WTC11 (cell line): ENCODE measurements around the gene CHID1. TPM values are rescaled to one million over a fixed set of nuclear protein-coding genes. Genes with fewer than 3 reads are reported as not detected.

Experiments
- ATAC-seq: fragments of 200-7000 bp; cut with Tn5 transposase; 2 replicates; pipeline ENCODE4 v1.10.0; 2021; ENCODE audit warnings: mild to moderate bottlenecking, moderate library complexity
- CTCF ChIA-PET: fragments of 300-600 bp; sonication (Branson Sonifier 250); formaldehyde crosslinking; loops from one replicate; lab custom pipeline; 2021; ENCODE audit warnings: antibody characterized with exemption; lab: Charles Lee
- POLR2A ChIA-PET: fragments of 350-600 bp; sonication (Branson Sonifier 250); formaldehyde crosslinking; loops from one replicate; lab custom pipeline; 2021; ENCODE audit warnings: antibody characterized with exemption; lab: Charles Lee
- DNase-seq: peaks from one replicate; pipeline ENCODE4 v3.0.0; 2021; ENCODE audit warnings: low spot score
- H3K27ac Mint-ChIP-seq: 2 replicates; pipeline ENCODE4 v1.8.0; 2021; ENCODE audit warnings: mixed read lengths
- H3K27me3 Mint-ChIP-seq: 2 replicates; pipeline ENCODE4 v1.8.0; 2021; ENCODE audit warnings: low read depth, mild to moderate bottlenecking, moderate library complexity, mixed read lengths
- H3K36me3 Mint-ChIP-seq: 2 replicates; pipeline ENCODE4 v1.8.0; 2021; ENCODE audit warnings: mixed read lengths
- H3K4me1 Mint-ChIP-seq: 2 replicates; pipeline ENCODE4 v1.8.0; 2022; ENCODE audit warnings: mixed read lengths
- H3K4me3 Mint-ChIP-seq: 2 replicates; pipeline ENCODE4 v1.8.0; 2021; ENCODE audit warnings: mild to moderate bottlenecking, moderate library complexity, mixed read lengths
- H3K9me3 Mint-ChIP-seq: 2 replicates; pipeline ENCODE4 v1.8.0; 2021; ENCODE audit warnings: mixed read lengths
- AFF4 ChIP-seq: sonication (generic); formaldehyde crosslinking; IDR thresholded peaks from 2 replicates; pipeline ENCODE4 v1.8.1; 2023; ENCODE audit warnings: mild to moderate bottlenecking, missing genetic modification reagents, borderline replicate concordance
- CREB1 ChIP-seq: sonication (generic); formaldehyde crosslinking; IDR thresholded peaks from 2 replicates; pipeline ENCODE4 v1.8.0; 2023; ENCODE audit warnings: mild to moderate bottlenecking, missing genetic modification reagents
- ESRRA ChIP-seq: sonication (generic); formaldehyde crosslinking; IDR thresholded peaks from 2 replicates; pipeline ENCODE4 v1.8.1; 2022; ENCODE audit warnings: mild to moderate bottlenecking, missing genetic modification reagents, borderline replicate concordance
- FOXJ3 ChIP-seq: sonication (generic); formaldehyde crosslinking; IDR thresholded peaks from 2 replicates; pipeline ENCODE4 v1.9.0; 2021; ENCODE audit warnings: missing genetic modification reagents, mild to moderate bottlenecking, borderline replicate concordance
- FOXK1 ChIP-seq: sonication (generic); formaldehyde crosslinking; IDR thresholded peaks from 2 replicates; pipeline ENCODE4 v1.8.0; 2022; ENCODE audit warnings: mild to moderate bottlenecking, moderate library complexity, missing genetic modification reagents
- GABPB1 ChIP-seq: sonication (generic); formaldehyde crosslinking; IDR thresholded peaks from 2 replicates; pipeline ENCODE4 v1.8.1; 2023; ENCODE audit warnings: mild to moderate bottlenecking, missing genetic modification reagents
- HMGXB4 ChIP-seq: sonication (generic); formaldehyde crosslinking; IDR thresholded peaks from 2 replicates; pipeline ENCODE4 v1.8.1; 2023; ENCODE audit warnings: mild to moderate bottlenecking, moderate library complexity, missing genetic modification reagents
- IRF2 ChIP-seq: sonication (generic); formaldehyde crosslinking; IDR thresholded peaks from 2 replicates; pipeline ENCODE4 v1.8.0; 2022; ENCODE audit warnings: low read depth, missing genetic modification reagents, borderline replicate concordance
- KAT7 ChIP-seq: sonication (generic); formaldehyde crosslinking; IDR thresholded peaks from 2 replicates; pipeline ENCODE4 v1.8.1; 2023; ENCODE audit warnings: missing genetic modification reagents, mild to moderate bottlenecking, borderline replicate concordance
- MXD4 ChIP-seq: fragments of 250-450 bp; sonication (Bioruptor Pico); IDR thresholded peaks from 2 replicates; pipeline ENCODE4 v1.8.0; 2021; ENCODE audit warnings: mild to moderate bottlenecking, moderate library complexity, borderline replicate concordance
- NR1H2 ChIP-seq: sonication (generic); formaldehyde crosslinking; IDR thresholded peaks from 2 replicates; pipeline ENCODE4 v1.9.0; 2021; ENCODE audit warnings: mild to moderate bottlenecking, moderate library complexity, missing genetic modification reagents
- ZNF219 ChIP-seq: sonication (generic); formaldehyde crosslinking; IDR thresholded peaks from 2 replicates; pipeline ENCODE4 v1.8.0; 2023; ENCODE audit warnings: missing genetic modification reagents, mild to moderate bottlenecking, borderline replicate concordance
- ZNF317 ChIP-seq: sonication (generic); formaldehyde crosslinking; IDR thresholded peaks from 2 replicates; pipeline ENCODE4 v1.8.1; 2023; ENCODE audit warnings: low read depth, mild to moderate bottlenecking, moderate library complexity, missing genetic modification reagents, borderline replicate concordance
- ZNF416 ChIP-seq: fragments of 250-450 bp; sonication (Bioruptor Pico); IDR thresholded peaks from 2 replicates; pipeline ENCODE4 v1.9.0; 2021; ENCODE audit warnings: mild to moderate bottlenecking, inconsistent platforms
- total RNA-seq: library from RNA; stranded (reverse); gene quantifications from 3 replicates; pipeline ENCODE4 v1.2.3, GENCODE V29; 2021
- TF ChIP-seq, protein P1 (sequence below): sonication (generic); formaldehyde crosslinking; IDR thresholded peaks from 2 replicates; pipeline ENCODE4 v1.8.1; 2022; ENCODE audit warnings: mild to moderate bottlenecking, missing genetic modification reagents, moderate library complexity, borderline replicate concordance
- TF ChIP-seq, protein P2 (sequence below): sonication (generic); formaldehyde crosslinking; conservative IDR thresholded peaks from 2 replicates; pipeline ENCODE4 v1.8.1; 2023; ENCODE audit warnings: mild to moderate bottlenecking, low read depth, missing genetic modification reagents, moderate library complexity
- TF ChIP-seq, protein P3 (sequence below): sonication (generic); formaldehyde crosslinking; IDR thresholded peaks from 2 replicates; pipeline ENCODE4 v1.8.1; 2022; ENCODE audit warnings: low read depth, mild to moderate bottlenecking, moderate library complexity, missing genetic modification reagents, borderline replicate concordance
- TF ChIP-seq, protein P4 (sequence below): sonication (generic); formaldehyde crosslinking; IDR thresholded peaks from 2 replicates; pipeline ENCODE4 v1.8.0; 2022; ENCODE audit warnings: mild to moderate bottlenecking, missing genetic modification reagents
- TF ChIP-seq, protein P5 (sequence below): sonication (generic); formaldehyde crosslinking; IDR thresholded peaks from 2 replicates; pipeline ENCODE4 v1.8.0; 2022; ENCODE audit warnings: missing genetic modification reagents

CHID1 gene
- total RNA-seq, 1 experiment from 2014 or later: 92.8 TPM

DNA sequence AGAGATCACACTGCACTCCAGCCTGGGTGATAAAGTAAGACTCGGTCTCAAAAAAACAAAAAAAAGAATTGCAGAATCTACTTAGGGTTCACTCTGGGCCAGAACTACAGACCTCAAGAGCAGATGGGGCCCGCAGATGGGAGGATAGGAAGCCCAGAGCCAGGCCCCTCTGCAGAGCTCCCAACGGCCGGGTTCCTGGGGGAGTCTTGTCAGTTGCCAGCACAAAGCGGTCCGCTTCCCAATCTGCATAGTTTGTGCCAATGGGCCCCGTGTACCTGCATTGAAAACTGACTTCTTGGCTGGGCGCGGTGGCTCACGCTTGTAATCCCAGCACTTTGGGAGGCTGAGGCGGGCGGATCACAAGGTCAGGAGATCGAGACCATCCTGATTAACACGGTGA, 1.7 kb upstream of the CHID1 start:
- CTCF ChIA-PET: interaction anchor here (0.8 to 3.5 kb wide), 7 partner anchors 10 to 142 kb away, joined by 3 to 25 read pairs (median 7); partner anchors contain the start of gene AP2A2
- POLR2A ChIA-PET: interaction anchor here (1.2 kb wide), 1 partner anchor 13 kb away, joined by 3 read pairs; no protein-coding TSS in a partner anchor
- DNase-seq (no peak), ATAC-seq (no peak)
- TF ChIP-seq ZNF317 (no peak), GABPB1 (CRISPR knock-in tag) (no peak), FOXJ3 (no peak), ZNF416 (CRISPR knock-in tag) (no peak), HMGXB4 (no peak), KAT7 (CRISPR knock-in tag) (no peak), FOXK1 (CRISPR knock-in tag) (no peak)
- TF ChIP-seq, protein P1, sequence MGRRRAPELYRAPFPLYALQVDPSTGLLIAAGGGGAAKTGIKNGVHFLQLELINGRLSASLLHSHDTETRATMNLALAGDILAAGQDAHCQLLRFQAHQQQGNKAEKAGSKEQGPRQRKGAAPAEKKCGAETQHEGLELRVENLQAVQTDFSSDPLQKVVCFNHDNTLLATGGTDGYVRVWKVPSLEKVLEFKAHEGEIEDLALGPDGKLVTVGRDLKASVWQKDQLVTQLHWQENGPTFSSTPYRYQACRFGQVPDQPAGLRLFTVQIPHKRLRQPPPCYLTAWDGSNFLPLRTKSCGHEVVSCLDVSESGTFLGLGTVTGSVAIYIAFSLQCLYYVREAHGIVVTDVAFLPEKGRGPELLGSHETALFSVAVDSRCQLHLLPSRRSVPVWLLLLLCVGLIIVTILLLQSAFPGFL: no peak
- TF ChIP-seq, protein P2, sequence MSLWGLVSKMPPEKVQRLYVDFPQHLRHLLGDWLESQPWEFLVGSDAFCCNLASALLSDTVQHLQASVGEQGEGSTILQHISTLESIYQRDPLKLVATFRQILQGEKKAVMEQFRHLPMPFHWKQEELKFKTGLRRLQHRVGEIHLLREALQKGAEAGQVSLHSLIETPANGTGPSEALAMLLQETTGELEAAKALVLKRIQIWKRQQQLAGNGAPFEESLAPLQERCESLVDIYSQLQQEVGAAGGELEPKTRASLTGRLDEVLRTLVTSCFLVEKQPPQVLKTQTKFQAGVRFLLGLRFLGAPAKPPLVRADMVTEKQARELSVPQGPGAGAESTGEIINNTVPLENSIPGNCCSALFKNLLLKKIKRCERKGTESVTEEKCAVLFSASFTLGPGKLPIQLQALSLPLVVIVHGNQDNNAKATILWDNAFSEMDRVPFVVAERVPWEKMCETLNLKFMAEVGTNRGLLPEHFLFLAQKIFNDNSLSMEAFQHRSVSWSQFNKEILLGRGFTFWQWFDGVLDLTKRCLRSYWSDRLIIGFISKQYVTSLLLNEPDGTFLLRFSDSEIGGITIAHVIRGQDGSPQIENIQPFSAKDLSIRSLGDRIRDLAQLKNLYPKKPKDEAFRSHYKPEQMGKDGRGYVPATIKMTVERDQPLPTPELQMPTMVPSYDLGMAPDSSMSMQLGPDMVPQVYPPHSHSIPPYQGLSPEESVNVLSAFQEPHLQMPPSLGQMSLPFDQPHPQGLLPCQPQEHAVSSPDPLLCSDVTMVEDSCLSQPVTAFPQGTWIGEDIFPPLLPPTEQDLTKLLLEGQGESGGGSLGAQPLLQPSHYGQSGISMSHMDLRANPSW (CRISPR knock-in tag): no peak
- Mint-ChIP-seq H3K4me3 (peak overlapping the region; percentile 81), H3K27me3 (no peaks in the 10 kb centered on the region), H3K9me3 (no peaks in the 10 kb centered on the region), H3K4me1 (peaks cover 12% of the 10 kb centered on the region), H3K36me3 (no peaks in the 10 kb centered on the region), H3K27ac (no peak overlapping the region)

- Mint-ChIP-seq H3K4me3 (peak overlapping the region; percentile 81), H3K36me3 (no peaks in the 10 kb centered on the region), H3K27me3 (no peaks in the 10 kb centered on the region), H3K9me3 (no peaks in the 10 kb centered on the region), H3K27ac (peak overlapping the region; percentile 81), H3K4me1 (peaks cover 12% of the 10 kb centered on the region)
- DNase-seq (no peak), ATAC-seq (no peak)
- CTCF ChIA-PET: interaction anchor here (0.8 to 3.5 kb wide), 8 partner anchors 10 to 143 kb away, joined by 3 to 25 read pairs (median 8); partner anchors contain the start of gene AP2A2
- TF ChIP-seq MXD4 (CRISPR knock-in tag): no peak
- no peak for TF ChIP-seq NR1H2 (CRISPR knock-in tag)
- TF ChIP-seq ESRRA (CRISPR knock-in tag): no peak
- TF ChIP-seq, protein P3, sequence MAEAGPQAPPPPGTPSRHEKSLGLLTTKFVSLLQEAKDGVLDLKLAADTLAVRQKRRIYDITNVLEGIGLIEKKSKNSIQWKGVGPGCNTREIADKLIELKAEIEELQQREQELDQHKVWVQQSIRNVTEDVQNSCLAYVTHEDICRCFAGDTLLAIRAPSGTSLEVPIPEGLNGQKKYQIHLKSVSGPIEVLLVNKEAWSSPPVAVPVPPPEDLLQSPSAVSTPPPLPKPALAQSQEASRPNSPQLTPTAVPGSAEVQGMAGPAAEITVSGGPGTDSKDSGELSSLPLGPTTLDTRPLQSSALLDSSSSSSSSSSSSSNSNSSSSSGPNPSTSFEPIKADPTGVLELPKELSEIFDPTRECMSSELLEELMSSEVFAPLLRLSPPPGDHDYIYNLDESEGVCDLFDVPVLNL (CRISPR knock-in tag): no peak
- TF ChIP-seq, protein P4, sequence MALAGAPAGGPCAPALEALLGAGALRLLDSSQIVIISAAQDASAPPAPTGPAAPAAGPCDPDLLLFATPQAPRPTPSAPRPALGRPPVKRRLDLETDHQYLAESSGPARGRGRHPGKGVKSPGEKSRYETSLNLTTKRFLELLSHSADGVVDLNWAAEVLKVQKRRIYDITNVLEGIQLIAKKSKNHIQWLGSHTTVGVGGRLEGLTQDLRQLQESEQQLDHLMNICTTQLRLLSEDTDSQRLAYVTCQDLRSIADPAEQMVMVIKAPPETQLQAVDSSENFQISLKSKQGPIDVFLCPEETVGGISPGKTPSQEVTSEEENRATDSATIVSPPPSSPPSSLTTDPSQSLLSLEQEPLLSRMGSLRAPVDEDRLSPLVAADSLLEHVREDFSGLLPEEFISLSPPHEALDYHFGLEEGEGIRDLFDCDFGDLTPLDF: no peak
- no peak for TF ChIP-seq CREB1 (CRISPR knock-in tag)
- no peak for TF ChIP-seq ZNF219 (CRISPR knock-in tag)
- no peak for TF ChIP-seq IRF2
- TF ChIP-seq AFF4 (CRISPR knock-in tag): no peak
- TF ChIP-seq, protein P5, sequence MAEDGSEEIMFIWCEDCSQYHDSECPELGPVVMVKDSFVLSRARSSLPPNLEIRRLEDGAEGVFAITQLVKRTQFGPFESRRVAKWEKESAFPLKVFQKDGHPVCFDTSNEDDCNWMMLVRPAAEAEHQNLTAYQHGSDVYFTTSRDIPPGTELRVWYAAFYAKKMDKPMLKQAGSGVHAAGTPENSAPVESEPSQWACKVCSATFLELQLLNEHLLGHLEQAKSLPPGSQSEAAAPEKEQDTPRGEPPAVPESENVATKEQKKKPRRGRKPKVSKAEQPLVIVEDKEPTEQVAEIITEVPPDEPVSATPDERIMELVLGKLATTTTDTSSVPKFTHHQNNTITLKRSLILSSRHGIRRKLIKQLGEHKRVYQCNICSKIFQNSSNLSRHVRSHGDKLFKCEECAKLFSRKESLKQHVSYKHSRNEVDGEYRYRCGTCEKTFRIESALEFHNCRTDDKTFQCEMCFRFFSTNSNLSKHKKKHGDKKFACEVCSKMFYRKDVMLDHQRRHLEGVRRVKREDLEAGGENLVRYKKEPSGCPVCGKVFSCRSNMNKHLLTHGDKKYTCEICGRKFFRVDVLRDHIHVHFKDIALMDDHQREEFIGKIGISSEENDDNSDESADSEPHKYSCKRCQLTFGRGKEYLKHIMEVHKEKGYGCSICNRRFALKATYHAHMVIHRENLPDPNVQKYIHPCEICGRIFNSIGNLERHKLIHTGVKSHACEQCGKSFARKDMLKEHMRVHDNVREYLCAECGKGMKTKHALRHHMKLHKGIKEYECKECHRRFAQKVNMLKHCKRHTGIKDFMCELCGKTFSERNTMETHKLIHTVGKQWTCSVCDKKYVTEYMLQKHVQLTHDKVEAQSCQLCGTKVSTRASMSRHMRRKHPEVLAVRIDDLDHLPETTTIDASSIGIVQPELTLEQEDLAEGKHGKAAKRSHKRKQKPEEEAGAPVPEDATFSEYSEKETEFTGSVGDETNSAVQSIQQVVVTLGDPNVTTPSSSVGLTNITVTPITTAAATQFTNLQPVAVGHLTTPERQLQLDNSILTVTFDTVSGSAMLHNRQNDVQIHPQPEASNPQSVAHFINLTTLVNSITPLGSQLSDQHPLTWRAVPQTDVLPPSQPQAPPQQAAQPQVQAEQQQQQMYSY (CRISPR knock-in tag): no peak
- POLR2A ChIA-PET: interaction anchor here (1.1 to 1.5 kb wide), 3 partner anchors 9 to 64 kb away, joined by 3 to 4 read pairs (median 4); no protein-coding TSS in a partner anchor
Measured at GRCh38 chr11:911890-912219, 1.2 kb upstream of the CHID1 start.
